A549 treated with DMSO at 1 μM for 4 hours (cell line): ENCODE measurements around the gene GMIP. TPM values are rescaled to one million over a fixed set of nuclear protein-coding genes. Genes with fewer than 3 reads are reported as not detected.

Source experiments
- total RNA-seq: library from RNA; stranded (reverse); fragments of 200-300 nt; extraction: Qiagen RNA extraction; gene quantifications from 5 replicates; pipeline ENCODE4 v1.2.3, GENCODE V29; 2022; ENCODE audit warnings: low read depth

The GMIP gene, protein sequence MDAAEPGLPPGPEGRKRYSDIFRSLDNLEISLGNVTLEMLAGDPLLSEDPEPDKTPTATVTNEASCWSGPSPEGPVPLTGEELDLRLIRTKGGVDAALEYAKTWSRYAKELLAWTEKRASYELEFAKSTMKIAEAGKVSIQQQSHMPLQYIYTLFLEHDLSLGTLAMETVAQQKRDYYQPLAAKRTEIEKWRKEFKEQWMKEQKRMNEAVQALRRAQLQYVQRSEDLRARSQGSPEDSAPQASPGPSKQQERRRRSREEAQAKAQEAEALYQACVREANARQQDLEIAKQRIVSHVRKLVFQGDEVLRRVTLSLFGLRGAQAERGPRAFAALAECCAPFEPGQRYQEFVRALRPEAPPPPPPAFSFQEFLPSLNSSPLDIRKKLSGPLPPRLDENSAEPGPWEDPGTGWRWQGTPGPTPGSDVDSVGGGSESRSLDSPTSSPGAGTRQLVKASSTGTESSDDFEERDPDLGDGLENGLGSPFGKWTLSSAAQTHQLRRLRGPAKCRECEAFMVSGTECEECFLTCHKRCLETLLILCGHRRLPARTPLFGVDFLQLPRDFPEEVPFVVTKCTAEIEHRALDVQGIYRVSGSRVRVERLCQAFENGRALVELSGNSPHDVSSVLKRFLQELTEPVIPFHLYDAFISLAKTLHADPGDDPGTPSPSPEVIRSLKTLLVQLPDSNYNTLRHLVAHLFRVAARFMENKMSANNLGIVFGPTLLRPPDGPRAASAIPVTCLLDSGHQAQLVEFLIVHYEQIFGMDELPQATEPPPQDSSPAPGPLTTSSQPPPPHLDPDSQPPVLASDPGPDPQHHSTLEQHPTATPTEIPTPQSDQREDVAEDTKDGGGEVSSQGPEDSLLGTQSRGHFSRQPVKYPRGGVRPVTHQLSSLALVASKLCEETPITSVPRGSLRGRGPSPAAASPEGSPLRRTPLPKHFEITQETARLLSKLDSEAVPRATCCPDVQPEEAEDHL
- 4.7 to 5.7 TPM (median 5.3 TPM) in 5 replicates for total RNA-seq

DNA sequence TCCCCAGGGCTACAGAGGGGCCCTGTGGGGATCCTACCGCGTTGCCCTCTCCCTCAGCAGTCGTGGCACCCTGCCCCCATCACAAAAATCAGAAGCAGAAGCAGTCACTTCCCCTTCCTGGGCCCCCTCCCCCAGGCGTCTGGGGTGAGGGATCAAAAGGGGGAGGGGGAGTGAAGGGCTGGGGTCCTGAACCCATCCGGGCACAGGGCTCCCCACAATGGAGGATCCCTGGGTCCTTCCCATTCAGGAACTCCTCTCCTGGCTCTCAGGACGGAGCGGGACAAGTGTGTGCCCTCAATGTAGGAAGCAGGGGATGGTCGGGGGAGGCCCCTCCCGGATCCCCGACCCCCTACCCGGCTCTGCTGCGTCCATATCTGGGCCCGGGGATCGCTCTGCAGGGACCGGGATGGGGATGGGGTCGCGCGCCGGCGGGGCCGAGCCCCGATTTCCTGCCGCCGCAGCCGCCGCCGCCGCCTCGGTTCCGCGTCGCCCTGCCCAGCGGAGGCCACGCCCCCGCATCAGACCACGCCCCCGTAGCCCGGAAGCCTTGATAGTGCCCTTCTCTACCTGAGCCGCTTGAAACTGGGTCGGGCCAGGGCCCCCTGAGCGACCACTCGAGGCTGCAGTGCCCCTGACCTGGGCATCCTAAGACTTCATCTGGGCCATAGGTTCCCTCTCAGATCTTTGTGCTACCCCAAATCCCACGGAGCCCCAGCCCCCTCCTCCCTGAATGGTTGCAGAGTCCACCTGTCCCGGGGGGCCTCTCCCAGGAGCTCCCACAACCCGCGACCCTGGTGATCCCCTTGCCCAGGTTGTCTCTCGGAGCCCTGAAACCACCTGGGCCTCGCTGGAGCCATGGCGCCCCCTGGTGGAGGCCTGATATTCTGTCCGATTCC, at the start of gene GMIP:
TSS of gene GMIP (minus strand) at position 500 of the 896 bp plus-strand sequence. CDS start at position 372, 128 bp downstream.

DNA sequence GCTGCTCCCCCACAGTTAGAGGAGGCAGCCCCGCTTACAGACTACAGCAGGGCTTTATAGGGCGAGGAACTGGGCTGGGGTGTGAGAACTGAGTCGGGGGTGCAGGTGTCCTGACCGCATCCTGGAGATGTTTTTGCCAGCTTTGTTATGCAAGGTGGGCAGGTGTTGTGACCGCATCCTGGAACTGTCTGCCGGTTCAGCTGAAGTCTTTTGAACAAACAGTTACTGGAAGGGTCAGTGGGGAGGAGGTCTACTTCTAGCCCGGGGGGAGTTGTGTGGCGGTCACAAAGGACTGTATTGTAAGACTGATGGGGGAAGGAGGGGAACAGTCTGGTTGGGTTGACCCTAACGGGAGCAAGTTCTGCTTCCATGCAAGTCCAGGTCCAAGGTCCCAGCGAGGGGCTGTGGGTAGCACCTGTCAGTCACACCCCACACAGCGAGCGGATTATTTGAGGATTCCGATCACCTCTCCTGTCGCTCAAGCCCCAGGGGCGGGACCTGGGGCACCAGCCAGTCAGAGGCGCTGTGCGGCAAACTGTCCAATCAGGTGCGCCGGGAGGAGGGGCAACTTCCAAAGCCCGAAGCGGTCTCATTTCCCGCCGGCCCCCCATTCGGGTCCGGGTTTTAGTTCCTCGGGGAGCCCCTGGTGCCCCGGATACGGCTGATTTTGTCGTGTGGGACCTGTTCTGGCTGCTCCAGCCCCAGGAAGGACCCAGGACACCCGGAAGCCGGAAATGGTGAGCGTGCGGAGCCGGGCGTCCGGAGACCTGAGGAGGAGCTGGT, 25.0 kb upstream of the GMIP start, which contains the start of gene ZNF101:
TSS of gene ZNF101 (plus strand) at position 610 of the 783 bp plus-strand sequence. CDS start at position 735, 125 bp downstream.

DNA sequence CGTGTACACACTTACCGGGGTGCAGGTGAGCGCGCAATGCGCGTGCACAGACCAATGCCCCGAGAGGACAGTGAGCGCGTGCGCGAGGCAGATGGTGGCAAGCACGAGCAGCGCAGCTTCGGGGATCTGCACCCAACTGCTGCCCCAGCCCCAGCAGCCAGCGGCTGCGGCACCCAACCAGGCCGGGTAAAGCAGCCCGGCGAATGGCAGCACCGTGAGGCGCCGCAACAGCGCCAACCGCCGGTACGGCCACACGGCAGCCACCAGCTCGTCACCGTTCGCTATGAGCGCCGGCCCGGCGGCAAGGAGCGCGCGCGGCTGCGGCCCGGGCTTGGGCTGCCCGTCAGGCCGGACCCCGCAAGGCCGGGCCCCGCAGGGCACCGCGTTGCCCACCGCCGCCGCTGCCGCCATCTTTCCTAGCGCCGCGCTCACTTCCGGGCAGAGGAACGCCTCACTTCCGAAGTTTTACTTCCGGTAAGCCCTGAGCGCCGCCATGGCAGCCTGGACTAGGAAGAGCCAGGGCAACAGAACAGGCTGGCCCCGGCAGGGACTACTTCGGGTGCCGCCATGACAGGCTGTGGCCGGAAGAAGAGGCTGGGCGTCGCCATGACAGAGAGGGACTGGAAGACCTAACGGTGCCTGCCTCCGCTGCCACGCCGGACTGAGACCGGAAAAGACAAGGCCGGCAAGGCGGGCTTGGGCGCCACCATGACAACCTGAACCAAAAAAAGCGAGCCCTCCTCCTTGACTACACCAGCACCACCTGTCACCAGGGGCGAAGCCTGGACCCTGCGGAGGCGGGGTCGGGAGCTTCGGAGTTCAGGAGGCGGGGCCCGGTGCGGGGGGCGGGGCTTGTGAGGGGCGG, 20.0 kb upstream of the GMIP start, which contains the start of gene ATP13A1:
TSS of gene ATP13A1 (minus strand) at position 421 of the 865 bp plus-strand sequence. CDS start at position 411, 10 bp downstream.

DNA sequence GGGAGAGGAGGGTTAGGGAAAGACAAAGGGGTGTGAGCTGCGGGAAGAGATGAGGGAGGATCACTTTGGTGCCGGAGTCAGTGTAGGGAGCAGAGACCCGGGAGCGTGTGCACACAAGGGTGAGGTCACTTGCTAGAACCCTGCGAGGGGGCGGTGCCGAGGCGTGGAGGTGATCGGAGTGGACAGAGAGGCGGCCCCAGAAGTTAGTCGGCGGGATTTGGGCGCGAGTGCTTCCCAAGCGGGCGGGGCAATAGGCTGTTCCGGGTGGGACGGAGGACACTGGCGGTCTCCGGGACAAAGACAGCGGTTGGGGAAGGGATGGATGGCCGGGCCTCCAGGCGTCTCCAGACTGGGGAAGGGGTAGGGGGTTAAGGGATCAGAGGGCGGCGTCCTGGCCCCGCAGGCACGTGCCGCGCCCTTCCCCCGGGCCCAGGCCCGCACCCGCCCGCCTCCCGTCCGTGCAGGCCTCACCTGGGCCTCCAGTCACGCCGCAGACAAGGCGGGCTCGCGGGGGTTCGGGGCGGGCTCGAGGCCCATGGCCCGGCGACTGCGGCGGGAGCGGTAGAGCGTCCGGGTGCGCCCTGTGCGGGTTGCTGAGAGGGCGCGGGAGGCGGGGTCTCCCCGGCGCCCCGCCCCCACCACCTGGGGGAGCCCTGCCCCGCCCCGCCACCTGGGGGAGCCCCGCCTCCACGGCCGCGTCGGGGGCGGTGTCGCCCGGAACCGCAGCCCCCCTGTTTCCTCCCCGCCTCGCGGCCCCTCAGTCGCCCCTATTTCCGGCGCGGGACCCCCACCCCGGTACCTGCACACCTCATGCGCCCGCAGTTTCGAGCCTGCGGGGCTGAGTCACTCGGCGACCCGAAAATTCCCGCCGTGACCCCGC, 15.6 kb downstream of the GMIP start, which contains the start of gene LPAR2:
TSS of gene LPAR2 (minus strand) at position 600 of the 880 bp plus-strand sequence. CDS start 945 bp downstream, outside the sequence.

DNA sequence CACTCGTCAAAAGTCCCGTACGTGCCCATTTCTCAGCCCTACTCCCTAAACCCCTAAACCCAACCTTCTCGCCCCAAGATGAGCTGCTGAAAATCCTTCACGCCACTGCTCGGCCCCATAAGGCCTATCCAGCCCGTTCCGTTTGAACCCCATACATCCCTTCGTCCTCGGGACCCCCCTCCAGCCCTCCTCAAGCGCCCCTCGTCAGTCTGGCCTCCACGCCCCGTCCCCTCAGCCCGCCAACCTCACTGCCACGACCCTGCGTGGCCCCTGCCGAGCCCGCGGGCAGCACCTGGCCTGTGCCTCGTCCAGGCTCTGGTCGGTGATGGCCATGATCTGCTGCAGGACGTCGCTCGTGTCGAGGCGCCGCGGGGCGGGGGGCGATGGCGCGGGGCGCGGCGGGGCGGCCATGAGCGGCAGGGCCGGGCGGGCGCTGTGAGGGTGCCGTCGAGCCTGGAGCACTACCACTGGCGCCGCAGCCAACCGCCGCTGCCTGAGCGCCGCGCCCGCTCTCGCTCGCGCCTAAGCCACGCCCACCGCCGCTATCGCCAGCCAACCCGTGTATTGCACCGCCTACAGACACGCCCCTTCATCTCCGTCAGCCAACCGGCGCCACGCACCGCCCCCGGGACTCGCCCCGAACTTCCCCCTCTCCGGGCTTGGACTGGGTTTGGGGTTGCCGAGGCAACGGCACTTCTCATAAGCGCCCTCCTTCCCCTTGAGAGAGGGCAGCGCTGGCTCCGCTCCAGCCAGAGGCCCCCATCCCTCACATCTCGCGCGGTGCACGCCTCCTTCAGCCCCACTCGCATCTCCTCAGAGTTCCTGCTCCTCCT, 25.0 kb downstream of the GMIP start, which contains the start of gene PBX4:
TSS of gene PBX4 (minus strand) at position 469 of the 833 bp plus-strand sequence. CDS start at position 411, 58 bp downstream.

Other genes with a start within 250 kb of the GMIP start
- gene GATAD2A, start 238.0 kb downstream of the GMIP start, total RNA-seq = 47.6 to 63.0 TPM (median 52.4 TPM) in 5 replicates
- gene TSSK6, start 128.1 kb downstream of the GMIP start, total RNA-seq = 0.83 to 2.1 TPM (median 1.6 TPM) in 5 replicates
- 135 to 177 TPM (median 144 TPM) in 5 replicates for gene NDUFA13, start 127.4 kb downstream of the GMIP start, total RNA-seq
- gene YJEFN3, start 114.7 kb downstream of the GMIP start, total RNA-seq = 1.6 to 5.2 TPM (median 3.5 TPM) in 5 replicates
- gene CILP2, start 105.4 kb downstream of the GMIP start, total RNA-seq = 0.15 to 0.44 TPM (median 0.21 TPM) in 5 replicates
- gene PBX4, start 25.0 kb downstream of the GMIP start, total RNA-seq = 0.48 to 1.6 TPM (median 1.4 TPM) in 5 replicates
- 2.7 to 4.9 TPM (median 4.1 TPM) in 5 replicates for gene LPAR2, start 15.4 kb downstream of the GMIP start, total RNA-seq
- 23.3 to 37.3 TPM (median 34.0 TPM) in 5 replicates for gene ATP13A1, start 20.0 kb upstream of the GMIP start, total RNA-seq
- 4.5 to 5.6 TPM (median 5.3 TPM) in 5 replicates for gene ZNF101, start 25.2 kb upstream of the GMIP start, total RNA-seq
- gene ZNF14, start 89.5 kb upstream of the GMIP start, total RNA-seq = 1.6 to 2.2 TPM (median 2.0 TPM) in 5 replicates
- gene ZNF506, start 178.1 kb upstream of the GMIP start, total RNA-seq = 0.08 to 0.53 TPM (median 0.16 TPM) in 5 replicates
- not detected in 5 replicates for gene ZNF253, start 222.2 kb upstream of the GMIP start, total RNA-seq